ENCODE results near the gene NAA40.
A peak's percentile ranks its signal among the peaks of the same experiment; 100 is the strongest.

Gene NAA40

DNA sequence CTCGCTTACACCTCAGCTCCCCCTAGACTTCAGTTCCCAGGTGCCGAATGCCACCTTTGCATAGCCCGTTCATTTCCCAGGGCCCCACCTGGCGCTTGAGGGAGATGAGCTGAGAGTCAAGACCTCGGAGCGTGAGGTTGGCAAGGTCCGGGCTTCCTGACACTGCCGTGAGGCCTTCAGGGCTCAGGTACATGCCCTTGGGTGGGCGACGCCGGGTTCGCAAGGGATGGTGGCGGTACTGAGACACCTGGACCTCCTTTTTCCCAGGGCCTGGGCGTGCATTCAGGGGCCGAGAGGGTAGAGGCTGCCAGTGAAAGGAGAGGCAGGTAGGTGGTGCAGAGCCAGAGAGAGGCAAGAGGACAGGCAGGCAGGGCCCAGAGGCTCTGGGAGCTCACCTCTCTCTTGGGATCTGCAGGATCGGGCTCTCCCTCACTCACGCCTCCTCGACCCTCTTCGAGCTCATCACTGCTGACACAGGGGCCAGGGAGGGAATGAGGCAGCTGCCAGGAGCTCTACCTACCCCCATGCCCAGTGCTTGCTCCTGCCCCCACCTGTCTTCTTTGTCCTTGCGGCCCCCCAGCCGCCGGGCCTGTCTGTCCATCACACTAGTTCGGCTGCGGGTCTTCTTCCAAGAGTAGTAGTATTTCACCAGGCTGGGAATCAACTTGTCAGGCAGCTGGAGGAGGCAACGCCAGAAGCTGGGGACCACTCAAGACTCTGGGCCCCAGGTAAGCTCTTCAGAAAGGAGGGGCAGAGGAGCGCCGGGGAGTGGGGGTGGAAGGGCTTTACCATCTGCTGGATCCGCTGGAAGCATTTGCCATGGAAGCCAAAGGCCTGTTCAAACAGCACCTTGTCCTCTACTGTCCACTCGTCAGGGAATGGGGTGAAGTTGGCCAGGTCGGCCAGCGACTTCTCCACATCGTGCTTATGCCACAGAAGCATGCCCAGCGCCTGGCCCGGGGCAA, 24.7 kb upstream of the NAA40 start:
- DNase-seq (ENCODE audit: low read depth) = no peak

DNA sequence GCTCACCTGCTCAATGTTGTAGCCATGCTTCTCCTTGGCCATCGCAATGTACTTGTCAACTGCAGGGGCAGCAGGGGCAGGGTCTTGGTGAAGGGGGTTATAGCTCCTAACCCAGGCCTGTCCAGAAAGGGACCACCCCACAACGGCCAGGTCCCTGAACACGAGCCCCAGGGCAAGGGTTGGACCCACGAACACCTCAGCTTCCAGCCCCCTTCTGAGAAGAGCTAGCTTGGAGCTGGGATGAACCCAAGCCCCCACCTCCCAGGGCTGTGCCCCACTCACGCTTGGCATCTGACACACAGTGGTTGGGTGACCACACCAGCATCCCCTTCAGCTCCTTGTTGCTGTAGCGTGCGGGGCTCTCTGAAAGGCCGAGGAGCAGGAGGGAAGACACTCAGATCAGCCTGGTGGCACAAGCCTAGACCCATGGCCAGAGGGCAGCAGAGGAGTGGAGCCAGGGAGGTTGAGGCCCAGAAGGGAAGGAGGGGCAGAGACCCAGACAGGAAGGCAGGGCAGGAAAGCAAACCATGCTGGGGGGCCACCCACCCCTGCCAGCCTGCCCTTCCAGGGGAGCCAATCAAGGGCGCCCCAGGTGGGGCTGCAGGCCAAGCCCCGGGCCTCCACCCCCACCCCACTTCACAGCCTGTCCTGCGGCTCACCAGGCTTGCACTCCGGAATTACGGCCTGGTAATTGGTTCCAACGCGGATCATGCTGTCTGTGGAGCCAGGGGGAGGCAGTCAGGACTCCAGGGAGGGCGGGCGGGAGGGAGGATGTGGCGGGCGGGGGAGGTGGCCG, 23.7 kb upstream of the NAA40 start:
- DNase-seq (ENCODE audit: low read depth) = no peak

DNA sequence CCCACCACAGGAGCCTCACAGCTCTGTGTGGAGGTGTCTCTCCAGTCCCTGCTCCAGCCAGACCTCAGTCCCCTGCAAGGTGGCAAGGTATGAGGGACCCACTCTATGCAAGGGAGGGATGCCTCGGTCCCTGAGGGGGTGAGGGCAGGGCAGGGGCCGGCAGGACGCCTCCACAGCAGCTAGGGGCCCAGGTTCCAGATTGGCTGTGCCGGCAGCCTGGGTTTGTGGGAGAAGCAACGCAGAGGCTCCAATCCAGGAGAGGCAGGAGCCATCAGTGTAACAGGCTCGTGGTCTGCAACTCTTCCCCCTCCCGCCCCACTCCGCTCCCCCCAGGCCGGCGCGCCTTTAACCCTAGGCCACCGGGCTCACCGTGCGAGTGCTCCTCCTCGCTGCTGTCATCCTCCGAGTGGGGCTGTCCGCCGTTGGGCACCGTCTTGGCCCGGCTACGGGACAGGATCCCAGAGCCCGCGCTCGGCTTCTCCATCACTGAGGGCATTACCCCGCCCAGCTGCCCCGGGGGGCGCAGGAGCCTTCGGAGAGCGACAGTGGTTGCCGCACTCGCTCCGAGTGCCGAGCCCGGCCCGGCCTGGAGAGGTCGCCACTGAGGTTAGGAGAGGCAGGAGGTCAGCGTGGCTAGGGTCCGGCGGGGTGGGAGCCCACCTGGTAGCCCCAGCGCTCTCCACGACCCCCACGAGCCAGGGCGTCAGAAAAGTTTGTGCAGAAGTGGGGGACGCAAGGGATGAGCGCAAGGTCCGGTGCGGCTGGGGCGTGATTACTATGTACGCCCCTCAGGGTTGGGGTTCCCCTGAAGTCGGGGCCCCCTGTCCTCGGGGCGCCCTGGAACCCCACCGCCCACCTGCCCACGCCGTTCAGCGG, 22.6 kb upstream of the NAA40 start:
- DNase-seq (ENCODE audit: low read depth) = no peak

- DNase-seq (ENCODE audit: low read depth) = peak; percentile 71
Observed at GRCh38 chr11:63916837-63917691, 21.7 kb upstream of the NAA40 start, which contains the start of gene RCOR2. Gene RCOR2 (minus strand): TSS chr11:63917164. CDS start chr11:63916456, 708 bp downstream.

GRCh38 chr11:63917692-63918506, 20.9 kb upstream of the NAA40 start:
- DNase-seq (ENCODE audit: low read depth) = no peak

DNA sequence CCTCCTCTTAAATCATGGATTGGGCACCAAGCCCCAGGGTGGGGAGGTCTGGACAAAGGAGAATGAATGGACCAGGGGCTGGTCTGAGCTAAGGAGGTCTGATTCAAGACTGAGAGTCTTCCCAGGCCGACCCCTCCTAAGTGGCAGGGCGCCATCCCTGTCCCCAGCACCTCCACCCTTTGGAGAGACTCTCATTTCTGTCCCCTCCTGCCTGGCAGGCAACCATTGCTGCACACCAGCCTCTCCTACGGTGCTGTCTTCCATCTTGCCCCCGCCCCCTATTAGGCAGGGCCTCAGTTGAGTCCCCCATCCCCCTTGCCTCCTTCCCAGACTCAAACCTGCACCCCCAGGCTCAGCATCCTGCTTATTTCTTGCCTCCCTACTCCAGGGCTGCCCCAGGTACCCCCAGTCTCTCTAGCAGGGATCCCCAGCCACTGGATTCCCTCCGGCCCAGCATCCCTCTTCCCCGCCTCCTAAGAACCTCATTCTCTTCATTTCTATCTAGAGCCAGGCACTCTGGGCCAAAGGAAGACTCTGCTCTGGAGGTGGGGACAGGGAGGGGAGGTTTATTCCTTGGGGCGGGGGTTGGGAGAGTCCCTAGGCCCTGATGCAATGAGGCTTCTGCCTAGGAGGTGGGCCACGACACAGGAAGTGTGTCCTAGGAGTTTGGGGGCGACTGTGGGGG, 20.2 kb upstream of the NAA40 start:
- DNase-seq (ENCODE audit: low read depth) = no peak

- no peak for DNase-seq (ENCODE audit: low read depth)
Observed at GRCh38 chr11:63919267-63920125, 19.3 kb upstream of the NAA40 start.

DNA sequence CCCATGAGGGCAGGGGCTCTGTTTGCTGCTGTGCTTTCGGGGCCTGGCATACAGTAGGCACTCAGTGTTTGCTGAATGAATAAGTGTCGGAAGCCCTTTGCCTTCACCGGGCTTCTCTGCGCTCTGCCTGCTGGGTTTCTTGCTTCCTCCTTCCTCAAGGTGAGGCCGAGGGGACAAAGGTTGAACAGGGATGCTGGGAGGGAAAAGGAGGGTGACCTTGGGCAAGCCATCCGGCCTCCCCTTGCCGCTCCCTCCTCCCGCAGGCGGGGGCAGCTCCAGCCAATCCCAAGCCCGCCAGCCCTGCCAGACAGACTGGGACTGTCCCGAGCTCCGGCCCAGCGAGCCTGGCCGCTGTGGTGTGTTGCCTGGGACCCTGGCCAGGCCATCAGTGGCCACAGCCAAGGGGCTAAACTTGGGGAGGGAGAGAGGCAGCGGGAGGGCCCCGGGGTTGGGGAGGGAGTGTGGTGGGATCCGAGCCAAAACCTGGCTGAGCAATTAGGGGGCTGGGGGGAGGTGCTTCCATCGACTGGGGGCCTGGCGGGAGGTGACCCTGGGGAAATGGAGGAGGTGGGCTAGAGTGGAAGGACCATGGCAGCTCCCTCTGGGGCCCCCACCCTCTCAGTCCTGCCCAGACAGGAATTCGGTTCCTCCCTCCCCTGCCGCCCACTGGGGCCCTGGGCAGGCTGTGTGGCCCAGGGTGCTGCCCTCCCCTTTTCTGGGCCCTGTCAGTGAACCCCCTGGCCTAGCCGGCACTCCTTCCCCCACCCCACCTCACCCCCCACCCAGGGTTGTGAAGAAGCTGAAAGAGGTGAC, 18.5 kb upstream of the NAA40 start:
- DNase-seq (ENCODE audit: low read depth) = no peak

- DNase-seq (ENCODE audit: low read depth) = no peak
Observed at GRCh38 chr11:63920939-63921417, 17.8 kb upstream of the NAA40 start.

DNA sequence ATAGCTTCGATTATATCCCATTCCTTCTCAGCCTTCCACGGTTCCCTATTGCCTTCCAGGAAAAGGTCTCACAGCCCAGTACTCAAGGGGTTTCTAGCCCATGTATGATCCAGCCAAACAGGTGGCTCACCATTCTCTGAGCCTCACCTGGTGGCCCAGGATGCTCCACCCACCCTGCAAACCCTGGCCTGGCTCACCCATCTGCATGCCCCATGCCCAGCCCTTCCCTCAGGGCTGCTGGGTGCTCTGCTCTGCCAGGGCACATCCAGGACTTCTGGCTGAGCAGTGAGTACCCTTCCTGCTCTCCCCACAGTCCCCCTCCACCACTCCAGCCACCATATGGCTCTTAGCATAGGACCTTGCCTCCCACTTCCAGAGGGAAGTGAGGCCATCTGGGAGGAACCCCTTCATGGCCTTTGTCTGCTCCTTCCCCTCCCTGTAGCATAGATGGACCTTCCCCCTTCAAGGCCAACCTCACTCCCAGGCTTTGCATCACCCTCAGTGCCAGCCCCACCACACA, 16.1 kb upstream of the NAA40 start:
- DNase-seq (ENCODE audit: low read depth) = no peak

- DNase-seq (ENCODE audit: low read depth) = no peak
Observed at GRCh38 chr11:63923319-63923718, 15.5 kb upstream of the NAA40 start.

- no peak for DNase-seq (ENCODE audit: low read depth)
Observed at GRCh38 chr11:63929616-63930015, 9.2 kb upstream of the NAA40 start.

GRCh38 chr11:63931045-63931444, 7.8 kb upstream of the NAA40 start:
- no peak for DNase-seq (ENCODE audit: low read depth)

GRCh38 chr11:63931876-63932275, 6.9 kb upstream of the NAA40 start:
- DNase-seq (ENCODE audit: low read depth) = no peak

- no peak for DNase-seq (ENCODE audit: low read depth)
Observed at GRCh38 chr11:63933459-63933858, 5.3 kb upstream of the NAA40 start.

GRCh38 chr11:63937713-63938478, 906 bp upstream of the NAA40 start:
- no peak for DNase-seq (ENCODE audit: low read depth)

Measured in iris pigment epithelial cell (primary cell).